IMR-90 (cell line): Measurements from ENCODE around the gene HSPB1. TPM values are rescaled to one million over a fixed set of nuclear protein-coding genes. Genes with fewer than 3 reads are reported as not detected.

Experiments
- ATAC-seq: fragments of 200-7000 bp; cut with Tn5 transposase; 2 replicates; pipeline ENCODE4 v1.9.1; 2020; ENCODE audit warnings: low read depth, mild to moderate bottlenecking, moderate library complexity
- BruUV-seq: library from RNA; stranded (reverse); fragments of 400-500 nt; replicated peaks from 2 replicates; lab custom pipeline; 2021; lab: Mats Ljungman, UMichigan
- CTCF ChIA-PET: fragments of 300-600 bp; formaldehyde crosslinking; extraction: SDS; loops from one replicate; lab custom pipeline; 2021; ENCODE audit warnings: antibody characterized with exemption; lab: Yijun Ruan, JAX
- POLR2A ChIA-PET: fragments of 300-600 bp; sonication (Branson Sonifier 250); formaldehyde crosslinking; loops from one replicate; lab custom pipeline; 2022; ENCODE audit warnings: antibody characterized with exemption; ENCODE audit not compliant: unreplicated experiment; lab: Charles Lee
- DNase-seq: peaks from one replicate; pipeline ENCODE4 v3.0.0; 2013
- H2AFZ ChIP-seq: replicated peaks from 2 replicates; pipeline ENCODE3; 2013; ENCODE audit warnings: low read length, mild to moderate bottlenecking; ENCODE audit not compliant: poor library complexity
- H2AK5ac ChIP-seq: 2 replicates; pipeline ENCODE4 v1.6.1; 2013; ENCODE audit warnings: low read depth, low read length, inconsistent platforms
- H2AK9ac ChIP-seq: replicated peaks from 2 replicates; pipeline ENCODE3; 2013; ENCODE audit warnings: mild to moderate bottlenecking, low read depth, low read length, moderate library complexity; ENCODE audit not compliant: poor library complexity
- H2BK120ac ChIP-seq: 2 replicates; pipeline ENCODE4 v1.6.1; 2013; ENCODE audit warnings: low read depth, low read length, inconsistent platforms
- H2BK15ac ChIP-seq: 3 replicates; pipeline ENCODE4 v1.6.1; 2013; ENCODE audit warnings: low read depth, low read length, inconsistent platforms
- H2BK20ac ChIP-seq: 2 replicates; pipeline ENCODE4 v1.6.1; 2013; ENCODE audit warnings: low read depth, mild to moderate bottlenecking, inconsistent platforms, low read length, moderate library complexity
- H2BK5ac ChIP-seq: 2 replicates; pipeline ENCODE4 v1.6.1; 2013; ENCODE audit warnings: mild to moderate bottlenecking, low read depth, low read length, inconsistent platforms; ENCODE audit not compliant: poor library complexity, severe bottlenecking
- H3K14ac ChIP-seq: replicated peaks from 2 replicates; pipeline ENCODE4 v1.6.1; 2013; ENCODE audit warnings: low read depth, low read length, inconsistent platforms
- H3K18ac ChIP-seq: 2 replicates; pipeline ENCODE4 v1.6.1; 2013; ENCODE audit warnings: low read depth, low read length, control low read depth
- H3K23ac ChIP-seq: 2 replicates; pipeline ENCODE4 v1.6.1; 2013; ENCODE audit warnings: low read depth, low read length, inconsistent platforms
- H3K27ac ChIP-seq: 2 replicates; pipeline ENCODE4 v1.5.1; 2013; ENCODE audit warnings: mild to moderate bottlenecking, control low read depth, low read length; ENCODE audit not compliant: insufficient read depth
- H3K27me3 ChIP-seq: 2 replicates; pipeline ENCODE4 v1.6.1; 2013; ENCODE audit warnings: low read length; ENCODE audit not compliant: control insufficient read depth, insufficient read depth
- H3K36me3 ChIP-seq: 2 replicates; pipeline ENCODE4 v1.6.1; 2013; ENCODE audit warnings: low read length, mixed read lengths; ENCODE audit not compliant: control insufficient read depth, insufficient read depth
- H3K4ac ChIP-seq: 2 replicates; pipeline ENCODE4 v1.6.1; 2013; ENCODE audit warnings: low read depth, low read length, inconsistent platforms
- H3K4me1 ChIP-seq: 2 replicates; pipeline ENCODE4 v1.6.1; 2013; ENCODE audit warnings: low read length, mixed read lengths; ENCODE audit not compliant: control insufficient read depth, insufficient read depth
- H3K4me2 ChIP-seq: 2 replicates; pipeline ENCODE4 v1.6.1; 2013; ENCODE audit warnings: low read depth, mild to moderate bottlenecking, control low read depth, low read length, moderate library complexity
- H3K4me3 ChIP-seq: 2 replicates; pipeline ENCODE4 v1.5.1; 2013; ENCODE audit warnings: low read depth, mild to moderate bottlenecking, control low read depth, low read length, moderate library complexity; ENCODE audit not compliant: insufficient read depth
- H3K56ac ChIP-seq: 2 replicates; pipeline ENCODE4 v1.6.1; 2013; ENCODE audit warnings: low read length, inconsistent platforms; ENCODE audit not compliant: insufficient read depth; ENCODE audit errors: extremely low read depth
- H3K79me1 ChIP-seq, 2 experiments: 2 replicates each; pipeline ENCODE4 v1.6.1; 2013; ENCODE audit warnings: low read length in 2 of 2, inconsistent platforms in 1 of 2, low read depth in 1 of 2
- H3K9ac ChIP-seq: 2 replicates; pipeline ENCODE4 v1.6.1; 2013; ENCODE audit warnings: low read depth, low read length, control low read depth
- H3K9me1 ChIP-seq: 2 replicates; pipeline ENCODE4 v1.6.1; 2013; ENCODE audit warnings: low read length, inconsistent platforms; ENCODE audit not compliant: insufficient read depth
- H3K9me3 ChIP-seq: 2 replicates; pipeline ENCODE4 v1.6.1; 2013; ENCODE audit warnings: low read length; ENCODE audit not compliant: control insufficient read depth, insufficient read depth
- H4K20me1 ChIP-seq: 2 replicates; pipeline ENCODE4 v1.6.1; 2013; ENCODE audit warnings: low read length, inconsistent platforms; ENCODE audit not compliant: insufficient read depth
- H4K5ac ChIP-seq: 2 replicates; pipeline ENCODE4 v1.6.1; 2013; ENCODE audit warnings: mild to moderate bottlenecking, low read depth, low read length, control low read depth
- H4K8ac ChIP-seq, 2 experiments: 2 replicates each; pipeline ENCODE4 v1.6.1; 2013; ENCODE audit warnings: low read depth in 2 of 2, low read length in 2 of 2, control low read depth in 1 of 2, inconsistent platforms in 1 of 2
- H4K91ac ChIP-seq: 2 replicates; pipeline ENCODE4 v1.6.1; 2013; ENCODE audit warnings: low read depth, low read length, inconsistent platforms; ENCODE audit not compliant: insufficient read depth
- BHLHE40 ChIP-seq: fragments of 150-350 bp; IDR thresholded peaks from 2 replicates; pipeline ENCODE4 v1.6.1; 2016; ENCODE audit warnings: mild to moderate bottlenecking, low read depth, low read length
- CEBPB ChIP-seq: IDR thresholded peaks from 2 replicates; pipeline ENCODE4 v1.6.1; 2012; ENCODE audit warnings: low read depth, low read length, improper control_type of control experiment
- CHD1 ChIP-seq: IDR thresholded peaks from 2 replicates; pipeline ENCODE4 v1.6.1; 2012; ENCODE audit warnings: low read depth, low read length, improper control_type of control experiment
- FOS ChIP-seq: fragments of 150-350 bp; IDR thresholded peaks from 2 replicates; pipeline ENCODE4 v1.6.1; 2016; ENCODE audit warnings: low read depth, low read length
- MXI1 ChIP-seq: IDR thresholded peaks from 2 replicates; pipeline ENCODE4 v1.6.1; 2012; ENCODE audit warnings: low read depth, mild to moderate bottlenecking, low read length, moderate library complexity, borderline replicate concordance
- POLR2A ChIP-seq: IDR thresholded peaks from 2 replicates; pipeline ENCODE4 v1.6.1; 2012; ENCODE audit warnings: mild to moderate bottlenecking, low read depth, low read length
- RCOR1 ChIP-seq: IDR thresholded peaks from 2 replicates; pipeline ENCODE4 v1.6.1; 2012; ENCODE audit warnings: mild to moderate bottlenecking, low read length, improper control_type of control experiment; ENCODE audit not compliant: insufficient replicate concordance
- RFX5 ChIP-seq: IDR thresholded peaks from 2 replicates; pipeline ENCODE4 v1.8.0; 2012; ENCODE audit warnings: low read depth, mild to moderate bottlenecking, low read length, moderate library complexity
- SMC3 ChIP-seq: fragments of 150-350 bp; IDR thresholded peaks from 2 replicates; pipeline ENCODE4 v1.6.1; 2016; ENCODE audit warnings: low read depth, mild to moderate bottlenecking, antibody characterized with exemption, low read length, moderate library complexity
- WGBS, 2 experiments: methylation state at CpG; one replicate each; pipeline versions ENCODE4 v1.1.5 to v1.1.7; 2013; ENCODE audit warnings: missing lambda C conversion rate in 2 of 2; ENCODE audit not compliant: insufficient read length in 1 of 2; ENCODE audit errors: extremely low coverage in 2 of 2; 5-methylcytosine and 5-hydroxymethylcytosine counted together
- dilution Hi-C: fragments of 300-500 bp; cut with HindIII; formaldehyde crosslinking; loops from one replicate; pipeline ENCODE4 v1.14.3; 2018; ENCODE audit warnings: low sequenced_read_pairs; ENCODE audit not compliant: unreplicated experiment
- in situ Hi-C: fragments of 300-500 bp; cut with MboI; formaldehyde crosslinking; loops from 3 replicates; pipeline ENCODE4 v1.14.3; 2019; ENCODE audit warnings: low sequenced_read_pairs, inconsistent platforms, mixed read lengths
- intact Hi-C: fragments of 100-400 bp; cut with micrococcal nuclease; formaldehyde crosslinking; loops from 2 replicates; pipeline ENCODE4 v1.10.0; 2022
- polyA plus RNA-seq, 3 experiments: library from polyadenylated mRNA; depleted of rRNA; stranded (reverse); fragments of >200 nt; gene quantifications; 2 replicates each; pipeline ENCODE4 v1.2.3, GENCODE V29; 2012; ENCODE audit warnings: low replicate concordance in 1 of 3
- total RNA-seq: library from RNA; depleted of rRNA; stranded (reverse); fragments of >200 nt; gene quantifications from 2 replicates; pipeline ENCODE4 v1.2.3, GENCODE V29; 2012
- TF ChIP-seq, protein P1 (sequence below): fragments of 150-350 bp; IDR thresholded peaks from 2 replicates; pipeline ENCODE4 v1.6.1; 2016; ENCODE audit warnings: low read depth, mild to moderate bottlenecking, low read length, moderate library complexity, borderline replicate concordance

The HSPB1 gene
- total and polyA plus RNA-seq, 2 of the 4 experiments (the other 2 are of a cell fraction), result 33.2 to 1,363 TPM

DNA sequence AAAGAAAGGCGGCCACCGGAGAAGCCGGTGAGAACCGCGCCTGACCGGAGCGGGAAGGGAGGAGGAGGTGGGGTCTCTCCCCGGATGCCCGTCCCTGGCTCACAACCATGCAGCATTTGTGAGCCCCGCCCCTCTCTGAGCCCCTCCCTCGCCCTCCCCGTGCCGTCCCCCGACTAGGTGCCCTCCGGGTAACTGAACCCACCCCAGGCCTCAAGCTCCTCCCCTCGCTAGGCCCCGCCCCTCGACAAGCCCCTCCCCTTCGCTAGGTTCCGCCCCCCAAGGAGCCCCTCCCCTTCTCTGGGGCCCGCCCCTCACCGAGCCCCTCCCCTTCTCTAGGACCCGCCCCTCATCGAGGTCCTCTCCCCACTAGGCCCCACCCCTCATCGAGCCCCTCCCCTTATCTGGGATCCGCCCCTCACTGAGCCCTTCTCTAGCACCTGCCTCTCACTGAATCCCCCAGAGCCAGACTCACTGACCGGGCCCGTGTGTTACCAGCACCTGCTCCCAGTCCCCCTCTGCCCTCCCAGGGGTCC lies 42.2 kb upstream of the HSPB1 start (continued):
- TF ChIP-seq, protein P1, sequence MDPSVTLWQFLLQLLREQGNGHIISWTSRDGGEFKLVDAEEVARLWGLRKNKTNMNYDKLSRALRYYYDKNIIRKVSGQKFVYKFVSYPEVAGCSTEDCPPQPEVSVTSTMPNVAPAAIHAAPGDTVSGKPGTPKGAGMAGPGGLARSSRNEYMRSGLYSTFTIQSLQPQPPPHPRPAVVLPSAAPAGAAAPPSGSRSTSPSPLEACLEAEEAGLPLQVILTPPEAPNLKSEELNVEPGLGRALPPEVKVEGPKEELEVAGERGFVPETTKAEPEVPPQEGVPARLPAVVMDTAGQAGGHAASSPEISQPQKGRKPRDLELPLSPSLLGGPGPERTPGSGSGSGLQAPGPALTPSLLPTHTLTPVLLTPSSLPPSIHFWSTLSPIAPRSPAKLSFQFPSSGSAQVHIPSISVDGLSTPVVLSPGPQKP, result no peak
- no peak for TF ChIP-seq SMC3
- no peak for TF ChIP-seq MXI1
- no peak for TF ChIP-seq POLR2A

DNA sequence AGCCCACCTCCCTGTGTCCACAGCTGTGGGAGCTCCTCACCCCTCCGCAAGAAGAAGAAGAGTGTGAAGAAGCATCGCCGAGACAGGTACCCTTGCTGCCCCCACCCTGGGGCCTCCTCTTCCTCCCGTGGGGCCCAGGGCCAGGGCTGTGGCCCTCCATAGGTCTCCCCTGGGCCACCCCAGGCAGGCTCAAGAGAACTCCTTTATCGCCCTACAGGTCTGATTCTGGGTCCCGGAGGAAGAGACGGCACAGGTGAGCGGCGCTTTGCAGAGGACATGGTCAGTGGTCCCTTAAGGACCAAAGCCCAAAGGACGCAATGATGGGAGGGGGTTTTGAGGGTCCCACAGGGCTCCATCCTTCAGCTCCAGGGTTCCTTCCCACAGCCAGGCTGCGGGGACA lies 41.1 kb upstream of the HSPB1 start:
- no peak overlapping the region for H2AFZ ChIP-seq
- H2BK120ac ChIP-seq, result no peak overlapping the region
- TF ChIP-seq, protein P1, result no peak
- TF ChIP-seq CHD1 (no peak), CEBPB (no peak), POLR2A (no peak), RCOR1 (no peak), RFX5 (no peak), BHLHE40 (no peak), FOS (no peak)
- ChIA-PET CTCF (interaction anchor here (0.5 kb wide), 1 partner anchor 9 kb away, joined by 3 read pairs; no protein-coding TSS in a partner anchor), POLR2A (no interaction called here)
- no peak overlapping the region for H2AK9ac ChIP-seq
- BruUV-seq, result no TSS peak
- H3K9ac ChIP-seq, result no peak overlapping the region
- in situ Hi-C loops, result no loop called here
- H3K27me3 ChIP-seq, result peaks cover 24% of the 10 kb centered on the region
- no peak overlapping the region for H3K56ac ChIP-seq
- no peak overlapping the region for H3K23ac ChIP-seq
- no peak overlapping the region for H3K18ac ChIP-seq
- ATAC-seq (no peak), DNase-seq (no peak)
- H2AK5ac ChIP-seq, result no peak overlapping the region
- dilution Hi-C loops, result no loop called here
- intact Hi-C loops, result no loop called here
- no peaks in the 10 kb centered on the region for H3K4me1 ChIP-seq
- no peak overlapping the region for H3K27ac ChIP-seq
- H3K9me3 ChIP-seq, result no peaks in the 10 kb centered on the region
- H3K79me1 ChIP-seq, result no peaks in the 10 kb centered on the region
- no peak overlapping the region for H3K14ac ChIP-seq
- WGBS, 2 experiments, result no CpG with 5 or more reads among the region's 11 CpGs
- H4K20me1 ChIP-seq, result no peaks in the 10 kb centered on the region
- H3K4ac ChIP-seq, result no peak overlapping the region
- no peaks in the 10 kb centered on the region for H3K9me1 ChIP-seq
- no peak overlapping the region for H2BK15ac ChIP-seq
- H3K36me3 ChIP-seq, result no peaks in the 10 kb centered on the region
- H4K5ac ChIP-seq, result no peak overlapping the region
- no peak overlapping the region for H2BK20ac ChIP-seq
- no peak overlapping the region for H3K4me2 ChIP-seq
- no peak overlapping the region for H3K4me3 ChIP-seq
- no peak overlapping the region for H2BK5ac ChIP-seq
- H4K91ac ChIP-seq, result no peak overlapping the region
- H4K8ac ChIP-seq, result no peak overlapping the region
